Measurements from ENCODE around the gene MUL1. TPM values are rescaled to one million over a fixed set of nuclear protein-coding genes. Genes with fewer than 3 reads are reported as not detected.

MUL1 gene
- total and polyA plus RNA-seq, 8 donors = 3.5 to 16.5 (median 11.8) TPM

- no peak within 1 kb of the TSS for H3K27ac ChIP-seq
- peak within 1 kb of the TSS in 1 of 4 donors; percentile 26 for H3K4me3 ChIP-seq
- ATAC-seq (peak in 3 of 4 donors; percentile 66 to 83 (median 76)), FAIRE-seq (no peak), DNase-seq (peak in 3 of 6 donors; percentile 32 to 55 (median 37))
- no peaks in the 10 kb centered on the region for H3K4me1 ChIP-seq
- intact Hi-C loops (cut with DNase I) = no loop called here
- H3K27me3 ChIP-seq = peaks cover 0 to 6% (median 1%) of the 10 kb centered on the region in 4 donors
- TF ChIP-seq CTCF (IDR thresholded peaks at IDR 0.05) = no peak
- no peaks in the 10 kb centered on the region for H3K9me3 ChIP-seq
- no peaks in the 10 kb centered on the region for H3K36me3 ChIP-seq
- WGBS, 2 donors = 2 to 3% methylated on average over 33 to 47 of the region's 47 CpGs
These were observed 44.2 kb upstream of the MUL1 start, which contains the start of gene FAM43B for GRCh38 chr1:20551945-20552727. TSS of gene FAM43B (plus strand) at chr1:20552573. CDS start at chr1:20552974, 401 bp downstream.

DNA sequence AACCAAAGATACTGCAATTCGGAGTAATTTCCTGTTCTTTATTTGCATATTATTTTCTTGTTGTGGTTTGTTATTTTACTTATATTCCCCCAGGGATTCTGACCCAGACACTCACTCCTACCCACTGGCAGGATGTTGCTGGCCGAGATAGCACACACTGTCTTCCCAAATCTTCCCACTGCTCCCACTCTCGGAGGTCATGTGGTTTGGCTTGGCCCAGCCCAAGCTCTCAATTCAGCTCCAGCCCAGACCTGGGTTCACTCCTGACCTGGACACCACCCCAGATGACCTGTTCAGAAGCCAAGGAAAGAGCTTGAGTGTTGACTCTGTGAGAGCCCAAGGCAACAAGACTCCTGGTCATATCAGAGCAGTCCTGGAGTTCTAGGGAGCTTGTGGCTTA lies 43.2 kb upstream of the MUL1 start:
- Histone ChIP-seq H3K4me1 (no peaks in the 10 kb centered on the region), H3K27ac (no peak overlapping the region), H3K36me3 (no peaks in the 10 kb centered on the region), H3K4me3 (no peak overlapping the region), H3K9me3 (no peaks in the 10 kb centered on the region), H3K27me3 (peaks cover 0 to 6% (median 1%) of the 10 kb centered on the region in 4 donors)
- no peak for FAIRE-seq
- intact Hi-C loops (cut with DNase I) = no loop called here
- no peak for DNase-seq
- no peak for TF ChIP-seq CTCF (IDR thresholded peaks at IDR 0.05)
- WGBS, 2 donors = 38 to 57% methylated on average over 3 of the region's 3 CpGs
- ATAC-seq = peak in 1 of 4 donors; percentile 25

DNA sequence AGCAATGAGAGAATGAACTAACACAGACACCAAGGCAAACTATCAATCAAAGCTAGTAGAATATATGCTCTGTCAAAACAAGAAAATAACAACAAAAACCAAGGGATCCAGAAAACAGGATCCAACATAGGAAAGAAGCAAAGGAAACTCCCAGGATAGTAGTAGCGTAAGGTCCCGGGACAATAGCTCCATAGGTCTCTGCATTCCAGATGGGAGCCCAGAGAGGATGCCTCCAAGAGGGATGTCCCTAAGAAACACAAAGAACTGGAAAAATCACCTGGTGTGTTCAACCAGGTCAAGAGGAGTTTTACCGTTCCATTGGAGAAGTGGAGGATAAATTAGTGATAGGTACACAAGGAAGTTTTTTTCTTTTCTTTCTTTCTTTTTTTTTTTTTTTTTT lies 38.7 kb upstream of the MUL1 start:
- no peak overlapping the region for H3K4me3 ChIP-seq
- no peak for DNase-seq
- 79% methylated on average over 3 of the region's 3 CpGs for WGBS, 2 donors
- H3K27ac ChIP-seq = no peak overlapping the region
- no peaks in the 10 kb centered on the region for H3K36me3 ChIP-seq
- H3K27me3 ChIP-seq = no peaks in the 10 kb centered on the region
- no peaks in the 10 kb centered on the region for H3K9me3 ChIP-seq
- no peak for FAIRE-seq
- no peak for ATAC-seq
- H3K4me1 ChIP-seq = no peaks in the 10 kb centered on the region
- intact Hi-C loops (cut with DNase I) = no loop called here
- no peak for TF ChIP-seq CTCF (IDR thresholded peaks at IDR 0.05)

GRCh38 chr1:20540281-20540680 lies 32.3 kb upstream of the MUL1 start:
- H3K4me3 ChIP-seq = no peak overlapping the region
- FAIRE-seq (no peak), DNase-seq (peak in 1 of 6 donors; percentile 0), ATAC-seq (no peak)
- no peaks in the 10 kb centered on the region for H3K9me3 ChIP-seq
- no peaks in the 10 kb centered on the region for H3K4me1 ChIP-seq
- no peak for TF ChIP-seq CTCF (IDR thresholded peaks at IDR 0.05)
- intact Hi-C loops (cut with DNase I) = no loop called here
- 79 to 100% methylated on average over 1 of the region's 1 CpG for WGBS, 2 donors
- H3K27me3 ChIP-seq = no peaks in the 10 kb centered on the region
- H3K36me3 ChIP-seq = no peaks in the 10 kb centered on the region
- H3K27ac ChIP-seq = no peak overlapping the region
